GM19463 (cell line): ENCODE results near the gene SLC6A17.

ENCODE experiments used
- ATAC-seq: cut with Tn5 transposase; IDR thresholded peaks from one replicate; pipeline ENCODE4 v1.9.1; 2021; ENCODE audit warnings: mild to moderate bottlenecking, moderate library complexity; ENCODE audit not compliant: unreplicated experiment

Gene SLC6A17

GRCh38 chr1:110172001-110172400, 21.7 kb downstream of the SLC6A17 start:
- ATAC-seq: no peak

DNA sequence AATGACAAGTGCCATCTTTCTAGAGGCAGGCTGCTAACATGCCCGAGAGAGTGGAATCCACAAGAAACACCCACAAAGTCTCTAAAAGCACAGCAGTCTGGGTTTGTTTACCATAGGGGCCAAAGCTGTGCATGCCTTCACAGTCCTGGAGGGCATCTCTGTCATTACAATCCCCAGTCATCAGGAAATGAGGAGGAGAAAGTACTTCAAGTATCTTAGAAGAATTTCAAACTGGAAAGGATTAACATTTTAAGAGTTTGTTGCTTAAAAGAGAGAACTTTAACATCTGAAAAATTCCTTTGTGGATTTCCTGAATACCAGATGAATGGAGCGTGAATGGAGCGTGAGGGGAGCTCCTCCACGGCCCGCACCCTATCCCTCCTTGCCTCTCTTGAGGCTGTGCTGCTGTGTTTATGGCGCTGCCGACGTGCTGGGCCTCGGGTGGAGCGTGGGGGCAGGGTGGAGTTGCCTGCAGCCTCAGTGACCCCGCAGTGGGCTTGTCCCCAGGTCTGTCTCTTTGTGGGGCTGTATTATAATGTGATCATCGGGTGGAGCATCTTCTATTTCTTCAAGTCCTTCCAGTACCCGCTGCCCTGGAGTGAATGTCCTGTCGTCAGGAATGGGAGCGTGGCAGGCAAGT, 23.3 kb downstream of the SLC6A17 start:
- no peak for ATAC-seq

GRCh38 chr1:110174961-110175360, 24.7 kb downstream of the SLC6A17 start:
- no peak for ATAC-seq

GRCh38 chr1:110176299-110176956, 26.1 kb downstream of the SLC6A17 start:
- ATAC-seq: no peak

DNA sequence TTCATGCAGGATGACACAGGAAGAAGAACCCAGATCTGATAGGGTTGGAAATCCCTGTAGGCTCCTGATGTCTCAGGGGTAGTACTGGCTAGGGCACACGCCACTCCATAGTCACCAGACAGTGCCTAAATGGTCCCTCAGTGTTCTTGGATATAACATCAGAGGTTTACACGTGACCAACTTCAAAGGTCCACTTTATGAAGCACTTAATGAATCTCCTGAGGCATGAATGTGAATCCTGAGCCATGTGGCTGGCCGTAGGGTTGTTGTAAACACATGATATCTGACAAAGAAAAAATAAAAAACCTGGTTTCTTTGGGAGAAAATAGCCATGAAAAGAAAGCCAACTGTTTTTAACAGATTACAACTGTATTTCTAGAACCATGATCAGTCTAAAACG, 27.5 kb downstream of the SLC6A17 start:
- no peak for ATAC-seq

DNA sequence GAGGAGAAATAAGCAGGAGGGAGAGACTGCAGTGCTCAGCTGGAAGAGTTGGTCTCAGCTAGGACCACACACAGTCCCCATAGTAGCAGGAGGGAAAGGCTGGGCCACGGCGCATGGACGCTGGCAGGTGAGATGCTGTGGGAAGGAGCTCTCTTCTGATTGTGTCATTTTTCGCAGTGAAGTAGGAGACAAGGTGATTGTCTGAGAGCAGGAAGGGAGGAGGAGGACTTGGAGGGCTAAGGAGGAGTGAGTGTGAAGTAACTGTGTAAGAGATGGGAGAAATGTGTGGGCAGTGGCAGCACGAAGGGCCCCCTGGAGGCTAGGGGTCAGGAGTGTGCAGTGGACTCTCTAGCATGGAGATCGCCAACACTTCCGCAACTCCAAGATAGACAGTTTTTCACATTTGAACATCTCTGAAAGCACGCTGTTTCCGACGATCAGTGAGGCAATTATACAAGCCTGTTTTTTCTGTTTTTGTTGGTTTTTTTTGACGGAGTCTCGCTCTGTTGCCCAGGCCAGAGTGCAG, 33.4 kb downstream of the SLC6A17 start:
- ATAC-seq: no peak

- no peak for ATAC-seq
Measured at GRCh38 chr1:110184446-110184845, 34.2 kb downstream of the SLC6A17 start.

GRCh38 chr1:110185181-110185580, 34.9 kb downstream of the SLC6A17 start:
- ATAC-seq: no peak

DNA sequence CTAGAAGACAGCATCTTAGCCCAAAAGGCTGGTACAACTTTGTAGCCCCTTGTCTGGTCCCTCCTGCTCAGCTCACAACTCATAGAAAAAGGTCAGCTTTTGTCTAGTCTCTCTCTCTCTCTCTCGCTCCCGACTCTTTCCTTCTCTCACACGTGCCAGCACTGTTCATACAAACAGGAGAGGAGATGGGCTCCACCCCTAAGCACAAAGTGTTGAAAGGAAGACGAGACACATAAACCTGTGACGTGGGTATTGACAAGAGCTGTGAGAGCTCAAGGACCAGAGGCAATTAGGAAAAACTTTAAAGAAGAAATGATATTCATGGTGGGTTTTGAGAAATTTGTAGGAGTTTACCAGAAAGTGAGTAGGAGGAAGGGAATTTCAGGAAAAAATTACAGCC, 36.3 kb downstream of the SLC6A17 start:
- ATAC-seq: no peak

DNA sequence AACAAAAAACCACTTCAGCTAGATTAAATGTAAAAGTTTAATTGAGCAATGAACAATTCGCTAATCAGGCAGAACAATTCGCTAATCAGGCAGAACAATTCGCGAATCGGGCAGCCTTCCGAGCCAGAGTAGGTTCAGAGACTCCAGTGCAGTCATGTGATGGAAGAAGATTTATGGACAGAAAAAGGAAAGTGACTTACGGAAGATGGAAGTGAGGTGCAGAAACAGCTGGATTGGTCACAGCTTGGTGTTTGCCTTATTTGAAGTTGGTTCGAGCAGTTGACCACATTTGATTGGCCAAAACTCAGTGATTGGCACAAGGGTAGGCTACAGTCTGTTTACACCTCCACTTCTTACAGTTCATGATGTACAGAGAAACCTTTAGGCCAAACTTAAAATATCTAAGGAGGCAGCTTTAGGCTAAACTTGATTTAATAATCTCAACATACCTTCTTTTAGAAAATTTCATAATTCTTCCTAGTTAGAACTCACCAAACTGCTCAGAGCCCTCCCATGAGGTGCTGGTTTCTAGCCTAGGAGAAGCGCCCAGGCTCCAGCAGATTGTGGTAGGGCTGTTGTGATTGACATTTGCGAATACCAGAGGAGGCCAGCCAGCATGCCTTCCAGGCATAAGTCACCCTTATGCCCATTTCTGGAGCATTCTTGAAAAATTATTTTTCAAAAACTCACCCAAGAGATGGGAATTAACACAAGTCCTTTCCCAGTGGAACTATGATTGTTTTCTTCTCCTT, 37.0 kb downstream of the SLC6A17 start:
- no peak for ATAC-seq

- no peak for ATAC-seq
Measured at GRCh38 chr1:110188035-110188618, 37.8 kb downstream of the SLC6A17 start.

DNA sequence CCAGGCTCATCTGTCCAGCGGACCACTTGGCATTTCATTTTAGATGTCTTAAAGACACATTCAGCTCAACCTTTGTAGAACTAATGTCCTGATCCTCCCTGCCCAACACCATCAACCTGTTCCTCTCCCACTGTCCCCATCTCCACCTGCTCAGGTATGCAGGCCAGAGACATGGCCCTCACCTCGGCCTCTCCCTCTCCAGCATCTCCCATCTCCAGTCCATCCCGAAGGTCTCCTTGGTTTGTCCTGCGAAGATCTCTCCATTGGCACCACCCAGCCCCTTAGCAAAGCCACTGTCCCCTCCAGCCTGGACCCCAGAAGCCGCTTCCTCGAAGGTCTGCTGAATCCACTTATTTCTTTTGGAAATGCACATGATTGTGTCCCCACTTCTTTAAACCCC, 38.9 kb downstream of the SLC6A17 start:
- no peak for ATAC-seq

- ATAC-seq: no peak
Measured at GRCh38 chr1:110190282-110190929, 40.1 kb downstream of the SLC6A17 start.

- no peak for ATAC-seq
Measured at GRCh38 chr1:110192541-110192940, 42.2 kb downstream of the SLC6A17 start.

DNA sequence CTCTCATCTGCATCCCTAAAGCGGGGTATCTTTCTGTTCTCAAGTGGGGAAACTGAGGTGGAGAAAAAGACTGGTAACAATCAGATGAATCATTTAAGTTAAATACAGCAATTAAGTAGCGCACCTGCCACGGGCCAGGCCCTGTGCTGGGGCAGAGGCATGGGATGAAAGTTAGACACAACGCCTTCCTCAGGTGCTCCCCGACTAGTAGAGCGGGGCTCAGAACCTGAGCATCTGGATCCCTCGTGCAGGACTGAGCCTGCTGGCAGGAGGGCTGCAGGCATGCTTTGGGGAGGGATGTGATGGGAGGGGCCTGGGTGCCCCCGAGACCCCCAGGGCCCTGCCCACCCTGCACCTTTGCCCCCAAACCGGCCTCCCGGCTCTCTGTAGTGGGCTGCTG, 44.9 kb downstream of the SLC6A17 start:
- ATAC-seq: no peak

- ATAC-seq: peak; percentile 50
Measured at GRCh38 chr1:110196917-110197765, 46.8 kb downstream of the SLC6A17 start.

DNA sequence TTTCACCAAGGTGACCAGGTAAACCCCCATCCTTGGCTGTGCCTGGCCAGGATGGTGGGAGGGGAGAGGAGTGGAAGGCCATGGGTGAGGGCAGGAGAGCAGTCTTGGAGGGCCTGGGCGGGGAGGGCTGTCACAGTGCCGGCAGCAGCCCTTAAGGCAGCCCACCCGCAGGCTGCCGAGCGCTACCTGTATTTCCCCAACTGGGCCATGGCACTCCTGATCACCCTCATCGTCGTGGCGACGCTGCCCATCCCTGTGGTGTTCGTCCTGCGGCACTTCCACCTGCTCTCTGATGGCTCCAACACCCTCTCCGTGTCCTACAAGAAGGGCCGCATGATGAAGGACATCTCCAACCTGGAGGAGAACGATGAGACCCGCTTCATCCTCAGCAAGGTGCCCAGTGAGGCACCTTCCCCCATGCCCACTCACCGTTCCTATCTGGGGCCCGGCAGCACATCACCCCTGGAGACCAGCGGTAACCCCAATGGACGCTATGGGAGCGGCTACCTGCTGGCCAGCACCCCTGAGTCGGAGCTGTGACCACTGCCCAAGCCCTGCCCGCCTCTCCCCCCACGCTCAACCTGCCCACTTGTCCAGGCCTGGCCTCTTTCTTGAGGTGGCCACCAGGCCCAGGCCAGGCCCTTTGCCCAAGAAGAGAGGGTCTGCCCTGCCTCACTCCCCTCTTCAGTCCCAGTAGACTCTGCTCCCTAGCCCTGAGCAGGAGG, 47.8 kb downstream of the SLC6A17 start:
- ATAC-seq: no peak

DNA sequence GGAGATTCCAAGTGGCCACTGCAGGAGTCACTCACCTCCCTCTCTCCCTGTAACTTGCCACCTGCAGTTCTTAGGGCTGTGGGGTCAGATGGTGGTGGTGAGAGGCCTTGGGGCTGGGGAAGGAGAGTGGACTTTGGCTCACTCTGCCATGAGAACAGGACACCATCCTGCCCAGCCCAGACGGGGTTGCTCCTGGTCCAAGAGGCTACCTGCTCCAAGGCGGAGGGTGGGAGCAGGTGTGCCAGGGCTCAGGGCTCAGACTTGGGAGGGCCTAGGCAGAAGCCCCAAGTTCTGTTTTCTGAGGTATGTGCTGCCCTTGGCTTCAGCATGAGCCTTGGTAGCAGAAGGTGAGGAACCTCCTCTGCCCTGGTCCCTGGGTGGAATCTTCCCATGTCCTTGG, 48.5 kb downstream of the SLC6A17 start:
- no peak for ATAC-seq

GRCh38 chr1:110200190-110200589, 49.9 kb downstream of the SLC6A17 start:
- ATAC-seq: no peak
